Neuronal stem cell (in vitro differentiated cells): ENCODE data around the gene TTC24.
"Not testable (repeated sequence)": the region's sequence is repeated elsewhere in the genome, so short reads cannot be mapped to it uniquely, and the experiment has no call there.

ENCODE experiments used
- DNase-seq: peaks from one replicate; pipeline ENCODE4 v3.0.0-alpha.2; 2013; ENCODE audit warnings: low spot score
- H2AFZ ChIP-seq: one replicate; pipeline ENCODE4 v1.6.1; 2013; ENCODE audit warnings: mild to moderate bottlenecking, low read length, inconsistent platforms
- H2AK5ac ChIP-seq: 2 replicates; pipeline ENCODE4 v1.6.1; 2013; ENCODE audit warnings: low read depth, mild to moderate bottlenecking, inconsistent platforms, low read length, moderate library complexity, mixed read lengths
- H2BK120ac ChIP-seq: 2 replicates; pipeline ENCODE4 v1.6.1; 2013; ENCODE audit warnings: low read depth, mild to moderate bottlenecking, inconsistent platforms, low read length, moderate library complexity, mixed read lengths
- H2BK12ac ChIP-seq: one replicate; pipeline ENCODE4 v1.6.1; 2013; ENCODE audit warnings: low read length, inconsistent platforms
- H2BK15ac ChIP-seq: 2 replicates; pipeline ENCODE4 v1.6.1; 2013; ENCODE audit warnings: mild to moderate bottlenecking, low read length, inconsistent platforms, mixed read lengths
- H2BK5ac ChIP-seq: one replicate; pipeline ENCODE4 v1.6.1; 2013; ENCODE audit warnings: inconsistent platforms, mild to moderate bottlenecking, low read length, moderate library complexity
- H3K14ac ChIP-seq: one replicate; pipeline ENCODE4 v1.6.1; 2013; ENCODE audit warnings: low read length, inconsistent platforms
- H3K18ac ChIP-seq: 2 replicates; pipeline ENCODE4 v1.6.1; 2013; ENCODE audit warnings: low read length, inconsistent platforms
- H3K23ac ChIP-seq: 2 replicates; pipeline ENCODE4 v1.6.1; 2013; ENCODE audit warnings: low read depth, mild to moderate bottlenecking, mixed read lengths, low read length, inconsistent platforms; ENCODE audit not compliant: poor library complexity
- H3K27ac ChIP-seq: replicated peaks from 3 replicates; pipeline ENCODE4 v1.5.1; 2013; ENCODE audit warnings: low read length, inconsistent platforms
- H3K27me3 ChIP-seq, 3 experiments: 2 replicates each; pipeline ENCODE4 v1.6.1; 2013; ENCODE audit warnings: low read length in 3 of 3, mild to moderate bottlenecking in 2 of 3, inconsistent platforms in 1 of 3, low read depth in 1 of 3, mixed read lengths in 1 of 3, moderate library complexity in 1 of 3; ENCODE audit not compliant: control insufficient read depth in 3 of 3, insufficient read depth in 3 of 3
- H3K36me3 ChIP-seq, 2 donors: replicated peaks in 1 of 2; 2 replicates each; pipeline ENCODE4 v1.6.1; 2013; ENCODE audit warnings: low read length in 2 of 2; ENCODE audit not compliant: control insufficient read depth in 2 of 2, insufficient read depth in 2 of 2
- H3K4ac ChIP-seq: 2 replicates; pipeline ENCODE4 v1.6.1; 2013; ENCODE audit warnings: inconsistent platforms, mild to moderate bottlenecking, low read length, moderate library complexity
- H3K4me1 ChIP-seq, 2 donors: 1 replicate in 1 of 2; 2 replicates in 1 of 2; pipeline ENCODE4 v1.6.1; 2013; ENCODE audit warnings: low read length in 2 of 2, low read depth in 1 of 2; ENCODE audit not compliant: control insufficient read depth in 2 of 2, insufficient read depth in 1 of 2
- H3K4me2 ChIP-seq: one replicate; pipeline ENCODE4 v1.6.1; 2013; ENCODE audit warnings: mild to moderate bottlenecking, low read length, inconsistent platforms; ENCODE audit not compliant: insufficient read depth, poor library complexity, severe bottlenecking
- H3K4me3 ChIP-seq, 2 donors: 2 replicates each; pipeline ENCODE4 v1.5.1; 2013; ENCODE audit warnings: low read length in 2 of 2, mild to moderate bottlenecking in 2 of 2, inconsistent platforms in 1 of 2, moderate library complexity in 1 of 2
- H3K79me1 ChIP-seq: one replicate; pipeline ENCODE4 v1.6.1; 2013; ENCODE audit warnings: low read depth, mild to moderate bottlenecking, inconsistent platforms, low read length, moderate library complexity
- H3K9ac ChIP-seq: one replicate; pipeline ENCODE4 v1.6.1; 2013; ENCODE audit warnings: mild to moderate bottlenecking, low read depth, low read length, inconsistent platforms; ENCODE audit not compliant: poor library complexity
- H3K9me3 ChIP-seq, 2 donors: replicated peaks in 1 of 2; 2 replicates each; pipeline versions ENCODE3 to v1.6.1; 2013; ENCODE audit warnings: low read length in 2 of 2, mild to moderate bottlenecking in 2 of 2, inconsistent platforms in 1 of 2, low read depth in 1 of 2, mixed read lengths in 1 of 2, moderate library complexity in 1 of 2; ENCODE audit not compliant: control insufficient read depth in 2 of 2, insufficient read depth in 1 of 2
- H4K8ac ChIP-seq: one replicate; pipeline ENCODE4 v1.6.1; 2013; ENCODE audit warnings: low read depth, mild to moderate bottlenecking, inconsistent platforms, low read length, moderate library complexity
- H4K91ac ChIP-seq: one replicate; pipeline ENCODE4 v1.6.1; 2013; ENCODE audit warnings: low read length, low read depth, mild to moderate bottlenecking, inconsistent platforms; ENCODE audit not compliant: poor library complexity
- WGBS, 2 donors: extraction: QIAGEN DNeasy Blood & Tissue Kit; methylation state at CpG; one replicate each; pipeline ENCODE4 v1.1.7; 2013; ENCODE audit warnings: missing lambda C conversion rate in 2 of 2, mixed read lengths in 1 of 2; ENCODE audit not compliant: insufficient read length in 2 of 2, insufficient replicate concordance in 1 of 2; ENCODE audit errors: extremely low coverage in 2 of 2; 5-methylcytosine and 5-hydroxymethylcytosine counted together

The TTC24 gene

GRCh38 chr1:156552937-156553336 lies 26.6 kb upstream of the TTC24 start:
- H2AFZ ChIP-seq, H3K4me3 ChIP-seq, H2BK12ac ChIP-seq, H3K9me3 ChIP-seq, H3K27me3 ChIP-seq, H2BK15ac ChIP-seq, H3K4me1 ChIP-seq, H3K79me1 ChIP-seq, DNase-seq, H3K18ac ChIP-seq, H4K91ac ChIP-seq, H3K4me2 ChIP-seq, H3K27ac ChIP-seq, H2AK5ac ChIP-seq, H3K9ac ChIP-seq, H3K4ac ChIP-seq, H4K8ac ChIP-seq, H3K14ac ChIP-seq, H2BK120ac ChIP-seq, H2BK5ac ChIP-seq, H3K23ac ChIP-seq: not testable (repeated sequence)
- no CpG with 5 or more reads among the region's 4 CpGs for WGBS, 2 donors
- peaks cover 48 to 85% of the 10 kb centered on the region in 2 donors for H3K36me3 ChIP-seq

DNA sequence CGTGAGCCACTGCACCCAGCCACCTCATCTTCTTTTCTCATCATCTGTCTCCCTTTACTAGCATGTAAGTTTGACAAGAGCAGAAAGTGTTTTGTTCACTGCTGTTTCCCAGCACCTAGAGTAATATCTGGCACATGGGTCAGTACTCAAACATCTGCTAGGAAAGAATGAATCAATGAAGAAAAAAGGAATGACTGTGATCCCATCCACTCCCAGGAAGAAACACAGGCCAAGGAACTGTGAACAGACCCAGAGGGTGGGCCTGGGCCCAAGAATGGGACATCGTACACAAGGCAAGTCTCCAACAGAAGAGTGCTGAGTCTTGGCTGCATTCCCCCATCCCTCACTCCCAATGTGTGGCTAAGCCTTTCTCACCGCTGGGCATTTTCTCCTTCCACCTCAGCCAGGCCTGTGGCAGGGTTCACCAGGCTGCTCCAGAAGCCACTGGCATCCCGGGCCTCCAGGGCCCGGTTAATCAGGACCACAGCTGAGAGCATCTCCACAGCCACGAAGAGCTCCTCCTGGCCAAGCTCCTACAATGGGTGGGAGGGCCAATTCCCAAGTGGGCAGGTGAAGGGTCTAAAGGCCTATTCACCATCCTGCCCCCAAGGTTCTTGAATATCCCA lies 25.6 kb upstream of the TTC24 start:
- Histone ChIP-seq H3K79me1 (peaks cover 2% of the 10 kb centered on the region), H2AFZ (no peak overlapping the region), H2AK5ac (no peak overlapping the region), H2BK5ac (no peak overlapping the region), H2BK15ac (no peak overlapping the region), H3K4ac (no peak overlapping the region), H2BK120ac (no peak overlapping the region), H3K9me3 (peaks cover 0 to 2% of the 10 kb centered on the region in 2 donors), H3K14ac (no peak overlapping the region), H3K18ac (no peak overlapping the region), H3K23ac (no peak overlapping the region), H3K27me3 (no peaks in the 10 kb centered on the region), H4K91ac (no peak overlapping the region), H3K9ac (no peak overlapping the region), H4K8ac (no peak overlapping the region), H3K27ac (no peak overlapping the region), H3K4me2 (no peak overlapping the region), H2BK12ac (no peak overlapping the region), H3K4me1 (no peaks in the 10 kb centered on the region), H3K4me3 (no peak overlapping the region), H3K36me3 (peaks cover 40 to 76% of the 10 kb centered on the region in 2 donors)
- DNase-seq, result no peak
- no CpG with 5 or more reads among the region's 6 CpGs for WGBS, 2 donors

DNA sequence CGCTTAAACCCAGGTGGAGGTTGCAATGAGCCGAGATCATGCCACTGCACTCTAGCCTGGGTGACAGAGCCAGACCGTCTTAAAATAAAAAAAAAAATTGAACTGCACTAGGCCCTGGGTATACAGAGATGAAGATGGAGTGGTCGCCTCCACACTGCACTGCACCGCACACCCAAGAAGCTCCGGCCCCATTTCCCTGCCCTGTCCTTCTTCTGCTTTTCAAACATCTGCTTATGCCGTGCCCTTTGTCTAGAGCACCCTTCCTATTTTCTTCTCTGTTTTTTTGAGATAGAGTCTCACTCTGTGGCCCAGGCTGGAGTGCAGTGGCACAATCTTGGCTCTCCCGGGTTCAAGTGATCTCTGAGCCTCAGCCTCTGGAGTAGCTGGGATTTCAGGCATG lies 24.6 kb upstream of the TTC24 start:
- no CpG with 5 or more reads among the region's 8 CpGs for WGBS, 2 donors
- Histone ChIP-seq H2AK5ac (no peak overlapping the region), H3K18ac (no peak overlapping the region), H3K4me3 (no peak overlapping the region), H3K27ac (no peak overlapping the region), H2AFZ (no peak overlapping the region), H3K23ac (no peak overlapping the region), H3K4ac (no peak overlapping the region), H2BK5ac (no peak overlapping the region), H4K8ac (no peak overlapping the region), H3K79me1 (peaks cover 2% of the 10 kb centered on the region), H3K4me2 (no peak overlapping the region), H4K91ac (no peak overlapping the region), H2BK120ac (no peak overlapping the region), H3K4me1 (no peaks in the 10 kb centered on the region), H3K27me3 (no peaks in the 10 kb centered on the region), H3K9me3 (peaks cover 0 to 2% of the 10 kb centered on the region in 2 donors), H3K36me3 (peaks cover 43 to 77% of the 10 kb centered on the region in 2 donors), H3K14ac (no peak overlapping the region), H2BK15ac (no peak overlapping the region), H2BK12ac (no peak overlapping the region), H3K9ac (no peak overlapping the region)
- no peak for DNase-seq

DNA sequence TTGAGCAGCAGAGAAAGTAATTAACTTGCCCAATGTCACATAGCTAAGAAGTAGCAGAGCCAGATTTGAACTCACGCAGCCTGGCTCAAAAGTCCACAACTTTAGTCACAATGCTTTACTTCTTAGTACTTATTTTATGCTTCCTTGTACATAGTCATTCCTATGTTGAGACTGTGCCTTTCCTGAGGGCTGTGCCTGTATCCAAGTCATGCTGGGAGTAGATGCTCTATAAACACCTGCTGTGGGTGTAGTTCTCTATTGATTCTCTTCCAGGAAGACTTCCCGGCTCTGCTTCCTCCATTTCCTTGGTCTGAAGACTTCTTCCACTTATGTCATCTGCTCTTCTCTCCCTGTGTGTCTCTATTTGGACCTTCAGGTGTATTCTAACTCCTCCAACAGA lies 23.8 kb upstream of the TTC24 start:
- H2BK12ac ChIP-seq, result no peak overlapping the region
- no peak for DNase-seq
- peaks cover 0 to 2% of the 10 kb centered on the region in 2 donors for H3K9me3 ChIP-seq
- H2AK5ac ChIP-seq, result no peak overlapping the region
- no peak overlapping the region for H2BK5ac ChIP-seq
- H3K27me3 ChIP-seq, result no peaks in the 10 kb centered on the region
- no peak overlapping the region for H3K4ac ChIP-seq
- no CpG with 5 or more reads among the region's 2 CpGs for WGBS, 2 donors
- H3K79me1 ChIP-seq, result peaks cover 2% of the 10 kb centered on the region
- no peaks in the 10 kb centered on the region for H3K4me1 ChIP-seq
- H2BK120ac ChIP-seq, result no peak overlapping the region
- no peak overlapping the region for H3K9ac ChIP-seq
- H4K8ac ChIP-seq, result no peak overlapping the region
- H3K4me3 ChIP-seq, result no peak overlapping the region
- no peak overlapping the region for H3K4me2 ChIP-seq
- no peak overlapping the region for H3K14ac ChIP-seq
- no peak overlapping the region for H3K18ac ChIP-seq
- H3K36me3 ChIP-seq, result peaks cover 43 to 77% of the 10 kb centered on the region in 2 donors
- H2BK15ac ChIP-seq, result no peak overlapping the region
- H4K91ac ChIP-seq, result no peak overlapping the region
- no peak overlapping the region for H2AFZ ChIP-seq
- H3K23ac ChIP-seq, result no peak overlapping the region
- no peak overlapping the region for H3K27ac ChIP-seq
